Cortex of kidney (tissue), 1 donor: Measurements from ENCODE around the gene MICAL2.

Experiments
- DNase-seq: peaks from one replicate; lab custom pipeline; 2025; lab: John Stamatoyannopoulos, UW

The MICAL2 gene

GRCh38 chr11:12118949-12119348 lies 8.6 kb downstream of the MICAL2 start:
- no peak for DNase-seq

GRCh38 chr11:12119502-12119901 lies 9.1 kb downstream of the MICAL2 start:
- no peak for DNase-seq

GRCh38 chr11:12120031-12121008 lies 9.9 kb downstream of the MICAL2 start:
- no peak for DNase-seq

GRCh38 chr11:12121011-12121410 lies 10.6 kb downstream of the MICAL2 start:
- DNase-seq: no peak

GRCh38 chr11:12121517-12121916 lies 11.1 kb downstream of the MICAL2 start:
- DNase-seq: no peak

- DNase-seq: no peak
These were observed 11.7 kb downstream of the MICAL2 start for GRCh38 chr11:12122083-12122482.

GRCh38 chr11:12123273-12123672 lies 12.9 kb downstream of the MICAL2 start:
- no peak for DNase-seq

- no peak for DNase-seq
These were observed 13.4 kb downstream of the MICAL2 start for GRCh38 chr11:12123799-12124198.

GRCh38 chr11:12124306-12124705 lies 13.9 kb downstream of the MICAL2 start:
- DNase-seq: no peak

GRCh38 chr11:12125609-12126149 lies 15.3 kb downstream of the MICAL2 start:
- DNase-seq: no peak

GRCh38 chr11:12126344-12127019 lies 16.1 kb downstream of the MICAL2 start:
- DNase-seq: no peak

- no peak for DNase-seq
These were observed 17.0 kb downstream of the MICAL2 start for GRCh38 chr11:12127206-12127898.

- no peak for DNase-seq
These were observed 17.9 kb downstream of the MICAL2 start for GRCh38 chr11:12128301-12128751.

- no peak for DNase-seq
These were observed 18.8 kb downstream of the MICAL2 start for GRCh38 chr11:12129227-12129626.

GRCh38 chr11:12130180-12130980 lies 20.0 kb downstream of the MICAL2 start:
- DNase-seq: no peak

- DNase-seq: no peak
These were observed 21.8 kb downstream of the MICAL2 start for GRCh38 chr11:12131943-12132789.

- DNase-seq: no peak
These were observed 22.4 kb downstream of the MICAL2 start for GRCh38 chr11:12132790-12133145.

- no peak for DNase-seq
These were observed 23.3 kb downstream of the MICAL2 start for GRCh38 chr11:12133547-12134235.

- DNase-seq: no peak
These were observed 23.8 kb downstream of the MICAL2 start for GRCh38 chr11:12134236-12134585.

- DNase-seq: no peak
These were observed 24.8 kb downstream of the MICAL2 start for GRCh38 chr11:12135185-12135584.
